ENCODE data around the gene DNAH10. TPM values are rescaled to one million over a fixed set of nuclear protein-coding genes. Genes with fewer than 3 reads are reported as not detected.
"Not testable (repeated sequence)": the region's sequence is repeated elsewhere in the genome, so short reads cannot be mapped to it uniquely, and the experiment has no call there.

The DNAH10 gene
- total RNA-seq, 1 donor from 2014 or later: 0.28 TPM

DNA sequence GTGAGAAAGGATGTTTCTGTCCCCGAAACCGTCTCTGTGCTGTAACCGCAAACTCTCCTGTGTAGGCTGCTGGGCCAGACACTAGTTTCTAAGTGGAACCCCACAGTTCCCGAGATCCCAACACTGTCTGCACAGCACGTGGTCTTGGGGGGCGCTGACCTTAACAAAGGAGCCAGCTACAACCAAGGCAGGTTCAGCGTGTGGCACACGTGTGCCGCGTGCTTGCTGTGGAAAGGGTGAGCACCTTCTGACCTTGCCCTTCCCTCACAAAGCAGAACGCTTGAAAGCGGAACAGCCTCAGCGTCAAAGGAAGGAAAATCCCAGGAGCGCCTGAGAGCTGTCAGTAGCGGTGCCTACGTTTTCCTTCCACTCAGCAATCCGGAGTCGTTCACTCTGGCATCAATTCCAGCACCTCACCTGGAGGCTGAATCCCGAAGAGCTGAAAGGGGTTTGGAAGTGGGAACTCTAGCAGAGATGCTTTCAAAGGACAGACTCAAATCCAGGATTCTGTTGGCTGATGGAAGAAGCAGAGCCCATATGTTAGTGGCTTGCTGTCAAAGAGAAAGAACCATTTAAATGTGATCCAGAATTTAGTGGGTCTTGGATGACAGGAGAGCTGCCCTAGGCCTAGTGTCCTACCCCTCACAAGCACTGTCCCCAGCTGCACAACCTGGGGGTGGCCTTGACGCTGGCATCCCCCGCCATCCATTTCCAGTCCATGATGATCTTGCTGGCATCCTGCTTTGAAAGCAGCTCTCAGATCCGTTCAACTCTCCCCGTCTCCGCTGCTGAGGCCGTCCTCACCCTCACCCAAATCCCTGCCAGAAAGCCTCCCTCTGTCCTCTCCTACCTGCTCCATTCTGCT is 183.4 kb downstream of the DNAH10 start:
- DNase-seq (ENCODE audit: low spot score) (no peak), ATAC-seq (no peak)

DNA sequence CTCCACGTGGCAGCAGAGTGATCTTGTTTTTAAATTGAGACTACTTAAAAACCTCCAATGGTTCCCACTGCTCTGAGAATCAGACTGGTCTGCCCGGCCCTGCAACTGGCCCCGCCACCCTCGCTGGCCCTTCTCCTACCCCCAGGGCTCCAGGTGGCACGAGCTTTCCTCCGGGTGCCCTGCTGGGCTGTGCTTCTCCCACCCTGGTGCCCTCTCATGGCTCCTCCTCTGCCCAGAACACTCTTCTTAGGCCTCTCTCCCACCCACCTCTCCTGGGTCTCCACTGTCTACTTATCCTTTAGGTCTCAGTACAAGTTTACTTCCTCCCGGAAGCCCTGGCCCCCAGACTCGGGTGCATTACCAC is 184.0 kb downstream of the DNAH10 start:
- ATAC-seq (no peak), DNase-seq (ENCODE audit: low spot score) (no peak)

DNA sequence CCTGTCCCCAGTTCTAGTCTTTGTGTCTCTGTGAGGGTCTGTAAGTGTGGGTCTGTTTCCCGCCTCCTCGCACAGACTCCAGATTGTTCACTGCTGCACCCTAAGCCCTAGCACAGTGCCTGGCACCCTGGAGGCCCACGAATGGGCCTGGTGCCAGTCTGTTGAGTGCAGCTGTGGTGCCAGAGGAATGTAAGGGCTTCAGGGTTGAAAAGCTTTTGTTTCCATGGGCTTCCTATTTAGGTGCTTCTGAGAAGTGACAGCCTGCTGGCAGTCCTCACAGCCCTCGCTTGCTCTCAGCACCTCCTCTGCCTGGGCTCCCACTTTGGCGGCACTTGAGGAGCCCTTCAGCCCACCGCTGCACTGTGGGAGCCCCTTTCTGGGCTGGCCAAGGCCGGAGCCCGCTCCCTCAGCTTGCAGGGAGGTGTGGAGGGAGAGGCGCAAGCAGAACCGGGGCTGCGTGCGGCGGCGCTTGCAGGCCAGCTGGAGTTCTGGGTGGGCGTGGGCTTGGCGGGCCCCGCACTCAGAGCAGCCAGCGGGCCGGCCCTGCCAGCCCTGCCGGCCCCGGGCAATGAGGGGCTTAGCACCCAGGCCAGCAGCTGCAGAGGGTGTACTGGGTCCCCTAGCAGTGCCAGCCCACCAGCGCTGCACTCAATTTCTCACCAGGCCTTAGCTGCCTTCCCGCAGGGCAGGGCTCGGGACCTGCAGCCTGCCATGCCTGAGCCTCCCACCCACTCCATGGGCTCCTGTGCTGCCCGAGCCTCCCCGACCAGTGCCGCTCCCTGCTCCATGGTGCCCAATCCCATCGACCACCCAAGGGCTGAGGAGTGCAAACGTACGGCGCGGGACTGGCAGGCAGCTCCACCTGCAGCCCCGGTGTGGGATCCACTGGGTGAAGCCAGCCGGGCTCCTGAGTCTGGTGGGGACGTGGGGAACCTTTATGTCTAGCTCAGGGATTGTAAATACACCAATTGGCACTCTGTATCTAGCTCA is 184.7 kb downstream of the DNAH10 start:
- not testable (repeated sequence) for ATAC-seq; DNase-seq (ENCODE audit: low spot score)

DNA sequence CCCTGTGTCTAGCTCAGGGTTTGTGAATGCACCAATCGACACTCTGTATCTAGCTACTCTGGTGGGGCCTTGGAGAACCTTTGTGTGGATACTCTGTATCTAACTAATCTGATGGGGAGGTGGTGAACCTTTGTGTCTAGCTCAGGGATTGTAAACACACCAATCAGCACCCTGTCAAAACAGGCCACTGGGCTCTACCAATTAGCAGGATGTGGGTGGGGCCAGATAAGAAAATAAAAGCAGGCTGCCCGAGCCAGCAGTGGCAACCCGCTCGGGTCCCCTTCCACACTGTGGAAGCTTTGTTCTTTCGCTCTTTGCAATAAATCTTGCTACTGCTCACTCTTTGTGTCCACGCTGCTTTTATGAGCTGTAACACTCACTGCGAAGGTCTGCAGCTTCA is 185.4 kb downstream of the DNAH10 start:
- not testable (repeated sequence) for DNase-seq (ENCODE audit: low spot score); ATAC-seq

DNA sequence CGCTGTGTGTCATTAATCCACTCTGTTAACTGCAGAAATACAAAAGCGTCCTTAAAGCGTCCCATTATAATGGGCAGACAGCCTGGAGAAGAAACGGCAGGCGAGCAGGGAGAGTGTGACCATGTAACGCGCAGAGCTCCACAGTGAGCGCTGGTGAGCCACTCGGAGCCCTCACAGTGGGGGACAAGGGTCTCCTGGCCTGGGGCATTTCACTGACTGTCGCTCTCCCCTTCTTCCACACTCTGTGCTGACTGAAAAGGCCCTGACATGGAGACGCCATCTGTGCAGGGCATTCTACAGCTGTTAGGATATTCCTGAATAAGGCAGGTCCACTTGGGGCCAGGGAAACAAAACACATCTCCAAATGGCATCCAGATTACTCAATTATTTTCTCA is 186.3 kb downstream of the DNAH10 start:
- ATAC-seq: no peak

GRCh38 chr12:123948796-123949769 is 187.0 kb downstream of the DNAH10 start:
- DNase-seq (ENCODE audit: low spot score) (peak; percentile 78), ATAC-seq (peak; percentile 93)

More for the DNA sequence above, 186.3 kb downstream of the DNAH10 start:
- DNase-seq (ENCODE audit: low spot score): no peak

DNA sequence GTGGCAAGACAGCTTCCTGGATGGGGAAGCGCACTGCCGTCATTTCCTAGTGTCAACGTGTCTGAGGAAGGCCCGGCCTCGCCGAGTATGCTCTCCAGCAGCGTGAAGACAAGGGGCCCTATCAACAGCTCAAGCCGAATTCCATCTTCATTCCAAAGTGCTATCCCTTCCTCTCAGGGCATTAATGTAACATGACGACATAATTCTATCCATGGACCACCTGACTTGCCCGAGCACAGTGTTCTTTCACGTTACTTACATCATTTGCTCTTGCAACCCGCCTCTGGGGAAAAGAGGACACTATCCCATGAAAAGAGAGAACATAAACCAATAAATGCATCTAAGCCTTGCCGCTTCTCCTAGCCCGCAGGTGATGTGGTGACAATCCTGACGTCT is 187.7 kb downstream of the DNAH10 start:
- ATAC-seq: no peak
- no peak for DNase-seq (ENCODE audit: low spot score)

- ATAC-seq: no peak
- DNase-seq (ENCODE audit: low spot score): no peak
Observed at GRCh38 chr12:123950476-123951349, 188.6 kb downstream of the DNAH10 start.

DNA sequence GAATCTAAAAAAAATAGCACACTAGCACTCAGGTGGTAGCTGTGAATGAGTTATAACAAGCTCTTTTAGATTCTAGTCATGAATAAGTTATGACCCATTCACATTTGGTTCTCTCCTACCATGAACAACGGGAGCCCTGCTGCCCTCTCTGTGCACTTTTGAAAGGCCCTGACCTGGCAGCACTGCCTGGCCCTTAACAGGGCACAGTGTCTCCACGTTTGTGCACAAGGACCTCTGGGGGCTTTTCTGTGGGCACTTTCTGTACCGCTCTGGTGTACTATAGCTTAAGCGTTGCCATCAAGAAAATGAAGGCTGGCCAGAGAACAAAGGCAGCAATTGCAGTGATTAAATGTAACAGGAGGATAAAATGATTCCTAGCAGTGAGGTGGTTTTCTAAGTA is 189.4 kb downstream of the DNAH10 start:
- ATAC-seq (no peak), DNase-seq (ENCODE audit: low spot score) (no peak)

DNA sequence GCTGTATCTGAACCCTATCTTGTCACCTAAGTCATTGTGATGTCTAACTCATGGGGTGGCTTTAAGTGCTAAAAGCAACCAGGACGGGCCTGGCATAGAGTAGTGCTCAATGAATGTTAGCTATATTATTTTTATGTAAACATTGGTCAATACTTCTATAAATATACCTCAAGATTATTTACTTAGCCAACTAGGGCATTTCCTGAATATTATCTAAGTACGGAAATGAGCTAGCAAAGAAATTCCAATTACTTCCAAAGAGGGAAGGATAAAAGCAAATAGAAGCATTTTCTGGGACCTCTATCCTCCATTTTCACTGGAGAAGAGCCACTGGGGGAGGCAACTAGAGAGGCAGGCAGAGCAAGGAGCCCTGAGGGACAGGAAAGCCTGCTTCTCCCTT is 189.9 kb downstream of the DNAH10 start:
- DNase-seq (ENCODE audit: low spot score) (no peak), ATAC-seq (no peak)

DNA sequence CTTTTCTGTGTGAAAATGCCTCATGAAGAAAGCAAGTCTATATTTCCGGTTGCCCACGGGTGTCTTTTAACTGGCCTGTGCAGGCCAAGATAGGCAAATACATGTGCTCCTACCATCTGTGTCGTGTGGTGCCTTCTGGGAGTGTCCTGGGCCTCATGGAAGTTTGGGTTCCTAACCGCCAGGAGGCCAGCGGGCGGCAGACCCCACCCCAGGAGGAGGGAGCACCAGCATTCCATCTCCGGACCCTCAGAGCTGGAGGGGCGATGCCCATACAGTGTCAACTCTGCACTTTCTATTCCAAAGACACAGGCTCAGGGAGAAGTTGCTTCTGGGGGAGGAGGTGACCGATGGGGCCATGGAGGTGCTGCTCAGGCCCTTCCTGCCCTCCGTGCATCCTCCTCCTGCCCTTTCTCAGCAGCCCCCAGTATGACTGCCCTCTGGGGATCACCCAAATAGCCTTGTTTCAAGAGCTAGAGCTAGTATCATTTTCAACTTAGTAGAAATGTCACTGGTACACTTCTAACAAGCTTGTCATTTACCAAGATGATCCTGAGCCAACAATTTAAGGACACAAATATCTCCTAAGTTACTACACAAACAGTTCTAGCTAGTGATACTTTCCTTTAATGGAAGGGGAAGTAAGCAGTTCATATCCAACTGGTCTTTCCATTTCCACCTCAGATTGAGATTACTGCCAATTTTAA is 192.7 kb downstream of the DNAH10 start:
- no peak for DNase-seq (ENCODE audit: low spot score)
- ATAC-seq: no peak

GRCh38 chr12:123956249-123956648 is 194.1 kb downstream of the DNAH10 start:
- DNase-seq (ENCODE audit: low spot score): no peak

DNA sequence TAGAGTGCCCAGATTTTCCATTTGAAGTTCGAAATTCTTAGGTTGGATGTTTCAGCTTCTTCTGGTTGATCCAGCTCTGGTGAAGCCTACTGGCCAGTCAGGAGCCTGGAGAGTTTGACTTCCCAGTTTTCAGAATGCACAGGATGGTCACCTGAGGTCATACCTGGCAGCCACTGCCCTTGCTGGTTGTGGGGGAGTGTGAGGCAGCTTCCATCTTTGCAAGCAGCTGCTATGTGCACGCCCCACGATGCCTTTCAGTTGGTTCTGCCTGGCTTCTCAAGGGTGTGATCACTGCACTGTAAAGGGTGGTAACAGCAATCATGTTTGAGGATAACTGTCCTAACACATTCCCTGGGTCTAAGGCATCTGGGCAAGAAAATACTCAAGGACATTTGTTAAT is 195.1 kb downstream of the DNAH10 start:
- ATAC-seq (no peak), DNase-seq (ENCODE audit: low spot score) (no peak)

More at GRCh38 chr12:123956249-123956648, 194.1 kb downstream of the DNAH10 start:
- ATAC-seq: no peak

DNA sequence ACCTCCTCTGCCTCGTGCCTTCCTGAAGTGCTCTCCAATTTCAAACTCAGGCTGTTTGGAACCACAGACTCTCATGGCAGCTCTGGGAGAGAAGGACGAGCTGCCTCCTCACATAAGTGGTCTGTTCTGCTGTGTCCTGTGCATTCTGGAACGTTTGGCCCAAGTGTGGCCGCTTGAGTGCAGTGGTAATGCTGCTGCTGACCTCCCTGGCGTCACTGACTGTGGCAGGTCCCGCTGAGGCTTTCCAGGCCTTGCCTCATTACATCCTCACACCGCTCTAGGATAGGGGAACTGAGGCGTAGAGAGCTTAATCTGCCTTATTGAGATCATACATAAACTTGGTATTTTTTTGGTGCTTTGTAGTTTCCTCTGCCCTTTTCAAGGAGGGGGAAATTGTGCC is 196.4 kb downstream of the DNAH10 start:
- ATAC-seq (peak; percentile 43), DNase-seq (ENCODE audit: low spot score) (no peak)

DNA sequence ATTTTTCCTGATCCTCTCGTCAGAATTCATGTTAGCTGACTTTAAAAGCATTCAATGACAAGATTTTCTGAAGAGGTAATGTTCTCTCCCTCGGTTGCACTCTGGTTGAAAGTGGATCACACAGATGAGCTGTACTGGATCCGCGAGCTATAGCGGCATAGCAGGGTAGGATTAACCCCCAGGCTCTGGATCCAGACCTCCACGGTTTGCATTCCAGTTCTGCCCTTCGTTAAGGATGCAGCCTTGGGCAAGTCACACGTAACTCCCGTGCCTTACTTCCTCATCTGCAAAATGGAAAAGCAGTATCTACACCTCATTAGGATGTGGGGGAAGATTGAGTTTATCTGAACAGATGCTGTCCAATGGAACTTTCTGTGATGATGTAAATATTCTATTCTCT is 196.8 kb downstream of the DNAH10 start:
- no peak for DNase-seq (ENCODE audit: low spot score)
- no peak for ATAC-seq

DNA sequence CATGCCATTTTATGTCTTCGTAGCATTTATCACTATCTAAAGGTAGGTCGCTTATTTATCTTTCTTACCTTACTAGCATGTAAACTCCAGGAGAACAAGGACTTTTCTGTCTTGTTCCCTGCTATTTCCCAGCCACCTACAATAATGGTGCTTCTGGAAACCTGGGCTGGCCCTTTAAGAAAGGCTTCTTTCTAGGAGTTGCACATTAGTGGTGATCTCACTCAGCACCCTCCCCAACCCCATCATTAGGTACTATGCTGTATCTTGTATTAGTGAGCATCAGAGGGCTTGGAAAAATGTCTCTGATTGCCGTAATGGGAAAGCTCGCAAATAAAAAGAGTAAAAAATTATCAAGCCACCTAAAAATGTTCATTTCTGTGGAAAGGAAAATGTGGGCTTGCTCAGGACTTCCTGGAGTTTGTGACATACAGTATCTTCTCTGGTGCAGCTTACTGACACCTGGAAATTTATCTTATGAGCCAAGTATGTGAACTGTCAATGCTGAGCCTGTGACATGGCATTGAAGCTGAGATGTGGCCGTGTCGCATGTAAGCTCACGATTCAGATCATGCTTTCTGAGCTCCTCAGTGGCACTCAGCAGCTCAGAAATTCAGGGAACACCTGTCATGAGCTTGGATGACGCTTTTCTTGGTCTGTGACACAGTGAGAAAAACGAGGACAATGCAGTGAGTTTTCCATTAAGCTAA is 198.1 kb downstream of the DNAH10 start:
- no peak for ATAC-seq
- no peak for DNase-seq (ENCODE audit: low spot score)

- DNase-seq (ENCODE audit: low spot score) (no peak), ATAC-seq (no peak)
Observed at GRCh38 chr12:123960856-123961255, 198.8 kb downstream of the DNAH10 start.
